NOMO-1 treated with DMSO at 0.1 percent for 48 hours (cell line): ENCODE measurements around the gene OLFM1.
"Not testable (repeated sequence)": the region's sequence is repeated elsewhere in the genome, so short reads cannot be mapped to it uniquely, and the experiment has no call there.

Experiments
- DNase-seq: peaks from one replicate; lab custom pipeline; 2025; ENCODE audit not compliant: unreplicated experiment; lab: John Stamatoyannopoulos, UW

Gene OLFM1

DNA sequence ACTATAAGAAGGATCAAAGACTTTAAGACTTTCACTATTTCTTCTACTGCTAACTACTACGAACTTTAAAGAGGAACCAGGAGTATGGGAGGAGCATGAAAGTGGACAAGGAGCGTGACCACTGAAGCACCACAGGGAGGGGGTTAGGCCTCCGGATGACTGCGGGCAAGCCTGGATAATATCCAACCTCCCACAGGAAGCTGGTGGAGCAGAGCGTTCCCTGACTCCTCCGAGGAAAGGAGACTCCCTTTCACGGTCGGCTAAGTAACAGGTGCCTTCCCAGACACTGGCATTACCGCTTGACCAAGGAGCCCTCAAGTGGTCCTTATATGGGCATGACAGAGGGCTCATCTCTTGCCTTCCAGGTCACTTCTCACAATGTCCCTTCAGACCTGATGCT, 62.4 kb downstream of the OLFM1 start:
- DNase-seq = not testable (repeated sequence)

- no peak for DNase-seq
Measured at GRCh38 chr9:135150981-135151380, 63.5 kb downstream of the OLFM1 start.

DNA sequence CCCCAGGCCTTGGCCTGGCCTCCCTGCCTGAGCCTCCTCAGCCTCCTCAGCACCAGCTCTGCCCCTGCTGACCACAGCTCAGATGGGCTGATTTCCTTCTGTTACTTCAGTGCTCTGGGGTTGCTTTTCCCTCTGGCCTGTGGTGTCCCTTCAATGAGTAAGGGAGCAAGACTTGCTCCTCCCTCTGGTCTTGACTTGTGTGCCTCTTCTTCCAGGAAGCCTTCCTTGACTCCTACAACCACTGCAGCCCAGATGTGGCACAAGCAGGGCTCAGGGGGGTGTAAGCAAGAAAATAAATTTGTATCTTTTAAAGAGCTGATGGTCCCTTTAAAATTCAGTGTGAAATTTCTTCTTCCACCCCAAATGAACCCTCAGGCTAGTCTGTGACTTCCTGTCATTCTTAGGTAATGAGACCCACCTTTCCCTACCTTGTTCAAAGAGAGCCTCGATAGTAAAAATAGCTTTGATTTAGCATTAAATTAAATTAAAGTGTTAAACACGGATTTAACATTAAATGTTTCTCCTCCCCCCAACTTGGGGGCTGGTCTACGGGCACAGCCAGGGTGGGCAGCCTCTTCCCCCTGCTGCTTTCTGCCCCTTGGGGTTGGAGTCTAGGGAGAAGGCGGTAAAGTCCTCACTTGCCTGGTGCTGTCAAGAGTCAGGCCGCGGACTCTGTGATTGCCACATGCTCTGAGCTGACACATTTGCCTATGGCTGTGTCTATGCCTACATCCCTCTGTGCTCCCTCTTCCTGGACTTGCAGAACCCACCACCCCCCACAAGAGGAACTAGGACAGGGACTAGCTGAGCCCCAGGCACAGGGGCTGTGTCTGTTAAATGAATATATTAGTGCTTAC, 64.5 kb downstream of the OLFM1 start:
- DNase-seq = no peak

- DNase-seq = no peak
Measured at GRCh38 chr9:135152614-135153334, 65.3 kb downstream of the OLFM1 start.

GRCh38 chr9:135154050-135154615, 66.7 kb downstream of the OLFM1 start:
- no peak for DNase-seq

- DNase-seq = no peak
Measured at GRCh38 chr9:135155396-135155795, 67.9 kb downstream of the OLFM1 start.

- no peak for DNase-seq
Measured at GRCh38 chr9:135156525-135157510, 69.3 kb downstream of the OLFM1 start.

GRCh38 chr9:135157856-135158563, 70.5 kb downstream of the OLFM1 start:
- no peak for DNase-seq

DNA sequence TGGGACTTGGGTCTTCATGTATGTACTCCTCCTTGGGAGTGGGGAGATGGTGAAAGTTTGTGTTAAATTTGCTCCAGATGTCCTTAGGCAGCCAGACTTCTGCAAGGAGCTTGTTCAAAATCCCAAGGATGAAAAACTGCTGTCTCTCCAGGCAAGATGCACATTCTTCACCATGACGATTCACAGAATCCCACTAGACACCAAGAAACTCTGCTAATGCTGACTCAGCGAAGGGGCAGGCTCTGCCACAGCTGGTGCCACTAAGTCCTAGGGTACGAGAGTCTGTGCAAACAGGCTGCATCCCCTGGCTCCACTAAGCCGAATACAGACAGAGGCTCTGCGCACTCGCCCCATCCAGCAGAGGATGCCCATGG, 71.1 kb downstream of the OLFM1 start:
- DNase-seq = no peak

GRCh38 chr9:135159801-135160200, 72.3 kb downstream of the OLFM1 start:
- no peak for DNase-seq

- DNase-seq = no peak
Measured at GRCh38 chr9:135160862-135161261, 73.4 kb downstream of the OLFM1 start.

DNA sequence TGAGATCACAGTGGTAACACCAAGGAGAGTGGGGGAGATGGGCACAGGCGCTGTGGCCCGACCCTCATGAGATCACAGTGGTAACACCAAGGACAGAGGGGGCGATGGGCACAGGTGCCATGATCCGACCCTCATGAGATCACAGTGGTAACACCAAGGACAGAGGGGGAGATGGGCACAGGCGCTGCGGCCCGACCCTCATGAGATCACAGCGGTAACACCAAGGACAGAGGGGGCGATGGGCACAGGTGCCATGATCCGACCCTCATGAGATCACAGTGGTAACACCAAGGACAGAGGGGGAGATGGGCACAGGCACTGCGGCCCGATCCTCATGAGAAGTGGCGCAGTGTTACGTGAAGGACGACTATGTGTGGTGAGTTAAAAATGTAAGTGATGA, 75.1 kb downstream of the OLFM1 start:
- not testable (repeated sequence) for DNase-seq

- no peak for DNase-seq
Measured at GRCh38 chr9:135163023-135163780, 75.7 kb downstream of the OLFM1 start.

- no peak for DNase-seq
Measured at GRCh38 chr9:135164036-135164435, 76.6 kb downstream of the OLFM1 start.

DNA sequence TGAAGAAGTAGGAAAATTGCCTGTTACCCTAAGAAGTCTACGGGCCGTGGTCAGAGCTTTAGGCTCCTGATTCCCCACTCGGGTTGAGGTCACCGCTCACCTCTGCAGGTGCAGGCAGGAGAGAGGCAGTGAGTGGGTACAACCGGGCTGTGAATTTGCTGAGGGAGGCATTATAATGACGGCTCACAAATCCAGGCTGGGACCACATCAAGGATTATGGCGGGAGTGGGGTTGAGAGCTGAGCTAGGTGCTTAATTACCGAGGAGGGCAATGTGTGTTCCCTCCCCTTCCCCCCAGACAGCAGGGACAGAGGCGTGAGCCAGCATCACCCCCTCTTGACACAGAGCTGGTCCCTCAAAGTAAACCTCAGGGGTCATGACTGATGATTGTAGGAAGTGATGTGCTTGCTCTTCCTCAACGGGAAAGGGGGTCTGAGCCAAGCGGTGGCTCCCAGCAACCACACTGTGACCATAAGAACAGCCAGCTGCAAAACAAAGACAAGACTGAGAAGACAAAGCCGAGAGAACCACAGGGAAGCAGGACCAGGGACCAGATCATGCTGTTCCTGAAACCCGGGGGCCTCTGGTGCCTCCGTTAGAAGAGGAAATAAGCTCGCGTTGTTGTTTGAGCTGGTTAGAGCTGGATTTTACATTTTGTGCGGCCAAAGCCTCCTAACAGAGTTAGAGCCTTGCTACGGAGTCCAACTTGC, 77.7 kb downstream of the OLFM1 start:
- DNase-seq = no peak

DNA sequence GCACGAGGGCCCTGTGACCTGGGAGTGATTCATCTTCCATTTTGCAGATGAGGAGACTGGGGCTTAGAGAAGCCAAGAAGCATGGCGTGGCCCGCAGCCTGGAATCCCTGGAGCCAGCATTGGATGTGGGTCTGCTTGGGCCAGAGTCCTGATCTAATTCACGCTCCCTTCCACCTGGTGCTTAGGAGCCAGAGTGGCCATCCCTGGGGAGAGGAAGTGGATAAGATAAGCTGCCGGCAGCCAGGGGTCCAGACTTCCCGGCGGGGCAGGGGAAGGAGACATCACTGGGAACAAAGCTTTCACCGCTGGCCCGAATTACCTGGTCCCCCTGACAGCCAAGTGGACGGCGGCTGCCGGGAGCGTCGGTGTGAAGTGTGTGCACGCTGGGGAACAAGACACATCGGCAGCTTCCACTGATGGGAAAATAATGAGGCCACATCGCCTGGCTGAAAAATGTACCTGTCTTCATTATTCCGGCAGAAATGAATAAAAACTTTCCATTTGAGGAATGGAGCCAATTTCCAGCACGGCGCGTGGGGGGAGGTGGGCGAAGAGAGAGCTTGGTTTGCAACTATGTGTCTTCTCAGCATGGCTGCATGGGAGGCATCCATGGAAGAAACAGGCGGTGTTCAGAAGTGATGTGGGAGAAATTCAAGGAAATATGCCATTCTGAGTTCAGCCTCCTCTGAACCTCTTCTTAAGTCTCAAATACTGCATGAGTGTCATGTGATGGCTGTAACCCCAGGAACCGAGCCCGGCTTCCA, 78.5 kb downstream of the OLFM1 start:
- DNase-seq = no peak

- no peak for DNase-seq
Measured at GRCh38 chr9:135166565-135166964, 79.1 kb downstream of the OLFM1 start.

GRCh38 chr9:135167356-135167755, 79.9 kb downstream of the OLFM1 start:
- no peak for DNase-seq
